Nephron progenitor cell (in vitro differentiated cells): ENCODE measurements around the gene MAGI1.

Experiments used
- DNase-seq: peaks from one replicate; pipeline ENCODE4 v3.0.0; 2021
- H3K27ac Mint-ChIP-seq: 2 replicates; pipeline ENCODE4 v1.8.0; 2021; ENCODE audit warnings: mild to moderate bottlenecking, moderate library complexity, mixed read lengths
- H3K27me3 Mint-ChIP-seq: 2 replicates; pipeline ENCODE4 v1.8.0; 2021; ENCODE audit warnings: mild to moderate bottlenecking, low read depth, mixed read lengths; ENCODE audit not compliant: poor library complexity
- H3K36me3 Mint-ChIP-seq: 2 replicates; pipeline ENCODE4 v1.8.0; 2021; ENCODE audit warnings: low read depth, mixed read lengths
- H3K4me1 Mint-ChIP-seq: 2 replicates; pipeline ENCODE4 v1.8.0; 2021; ENCODE audit warnings: mixed read lengths
- H3K4me3 Mint-ChIP-seq: 2 replicates; pipeline ENCODE4 v1.8.0; 2021; ENCODE audit warnings: mild to moderate bottlenecking, moderate library complexity, mixed read lengths
- H3K9me3 Mint-ChIP-seq: 2 replicates; pipeline ENCODE4 v1.8.0; 2021; ENCODE audit warnings: mild to moderate bottlenecking, moderate library complexity, mixed read lengths
- CTCF ChIP-seq: fragments of 200-600 bp; sonication (generic); IDR thresholded peaks from 2 replicates; pipeline ENCODE4 v1.5.0; 2021; ENCODE audit warnings: antibody characterized with exemption

Gene MAGI1

GRCh38 chr3:65873869-65874268 lies 164.8 kb downstream of the MAGI1 start:
- no peak for DNase-seq
- Mint-ChIP-seq H3K9me3 (no peaks in the 10 kb centered on the region), H3K4me1 (peaks cover 17% of the 10 kb centered on the region), H3K27me3 (peaks cover 5% of the 10 kb centered on the region), H3K4me3 (no peak overlapping the region), H3K36me3 (no peaks in the 10 kb centered on the region), H3K27ac (no peak overlapping the region)
- no peak for TF ChIP-seq CTCF

- no peak for DNase-seq
- no peak for TF ChIP-seq CTCF
- Mint-ChIP-seq H3K4me3 (no peak overlapping the region), H3K4me1 (peaks cover 14% of the 10 kb centered on the region), H3K9me3 (no peaks in the 10 kb centered on the region), H3K36me3 (peaks cover 4% of the 10 kb centered on the region), H3K27ac (no peak overlapping the region), H3K27me3 (peaks cover 5% of the 10 kb centered on the region)
Measured at GRCh38 chr3:65873028-65873427, 165.7 kb downstream of the MAGI1 start.

- no peak for DNase-seq
- Mint-ChIP-seq H3K4me1 (peaks cover 14% of the 10 kb centered on the region), H3K27me3 (peaks cover 5% of the 10 kb centered on the region), H3K9me3 (no peaks in the 10 kb centered on the region), H3K4me3 (no peak overlapping the region), H3K36me3 (peaks cover 4% of the 10 kb centered on the region), H3K27ac (no peak overlapping the region)
- no peak for TF ChIP-seq CTCF
Measured at GRCh38 chr3:65871305-65872141, 167.2 kb downstream of the MAGI1 start.

GRCh38 chr3:65869798-65870197 lies 168.9 kb downstream of the MAGI1 start:
- Mint-ChIP-seq H3K4me1 (peaks cover 8% of the 10 kb centered on the region), H3K9me3 (no peaks in the 10 kb centered on the region), H3K27me3 (peaks cover 5% of the 10 kb centered on the region), H3K4me3 (no peak overlapping the region), H3K36me3 (peaks cover 4% of the 10 kb centered on the region), H3K27ac (no peak overlapping the region)
- DNase-seq = no peak
- TF ChIP-seq CTCF = no peak

- H3K36me3 Mint-ChIP-seq = peaks cover 4% of the 10 kb centered on the region
- no peak overlapping the region for H3K27ac Mint-ChIP-seq
- no peaks in the 10 kb centered on the region for H3K9me3 Mint-ChIP-seq
- H3K27me3 Mint-ChIP-seq = peaks cover 5% of the 10 kb centered on the region
- H3K4me3 Mint-ChIP-seq = no peak overlapping the region
- TF ChIP-seq CTCF = no peak
- no peak for DNase-seq
- H3K4me1 Mint-ChIP-seq = peaks cover 8% of the 10 kb centered on the region
Measured at GRCh38 chr3:65867463-65868210, 171.1 kb downstream of the MAGI1 start.
